CD4-positive, alpha-beta T cell treated with Interleukin-21 for 1 hour (primary cell): ENCODE results near the gene HDAC7.
"Not testable (repeated sequence)": the region's sequence is repeated elsewhere in the genome, so short reads cannot be mapped to it uniquely, and the experiment has no call there.

Experiments
- DNase-seq: peaks from one replicate; pipeline ENCODE4 v3.0.0-alpha.2; 2020

The HDAC7 gene

DNA sequence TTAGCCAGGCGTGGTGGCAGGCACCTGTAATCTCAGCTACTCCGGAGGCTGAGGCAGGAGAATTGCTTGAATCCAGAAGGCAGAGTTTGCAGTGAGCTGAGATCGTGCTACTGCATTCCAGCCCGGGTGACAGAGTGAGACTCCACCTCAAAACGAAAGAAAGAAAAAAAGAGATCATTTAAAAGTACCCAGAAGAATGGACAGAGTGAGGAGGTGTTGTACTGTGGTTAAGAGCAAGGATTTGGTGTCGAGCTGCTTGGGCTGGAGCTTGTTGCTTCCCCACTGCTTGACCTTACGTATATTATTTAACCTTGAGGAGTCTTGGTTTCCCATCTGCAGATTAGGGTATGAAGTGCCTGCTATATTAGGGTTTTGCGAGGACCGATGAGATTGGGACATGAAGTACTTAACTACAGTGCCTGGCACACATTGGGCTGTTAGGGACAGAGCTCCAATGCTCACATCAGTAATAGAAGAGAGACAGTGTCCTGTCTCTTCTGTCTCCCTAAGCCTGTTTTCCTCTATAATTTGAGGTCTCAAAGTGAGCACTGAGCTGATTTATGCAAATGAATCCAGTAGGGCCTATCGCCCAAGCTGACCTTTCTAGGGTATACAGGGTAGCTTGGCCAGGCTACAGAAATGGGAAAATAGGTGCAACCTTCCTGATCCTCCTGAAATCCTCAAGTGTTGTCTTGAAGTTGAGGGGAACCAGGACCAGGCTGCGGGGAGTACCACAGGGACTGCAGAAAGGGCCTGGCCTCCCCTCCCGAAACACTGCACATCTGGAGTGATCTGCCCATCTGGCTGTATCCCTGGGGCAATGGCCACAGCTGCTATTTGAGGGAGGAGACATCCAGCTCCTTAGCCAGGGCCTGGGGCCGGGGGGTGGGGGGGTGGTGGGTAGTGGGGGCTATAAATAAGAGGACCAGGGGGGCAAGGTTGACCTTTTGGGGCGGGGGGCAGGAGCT is 8.6 kb upstream of the HDAC7 start:
- no peak for DNase-seq

GRCh38 chr12:47825173-47825639 is 5.5 kb upstream of the HDAC7 start:
- no peak for DNase-seq

- DNase-seq = no peak
Observed at GRCh38 chr12:47824635-47825034, 4.9 kb upstream of the HDAC7 start.

DNA sequence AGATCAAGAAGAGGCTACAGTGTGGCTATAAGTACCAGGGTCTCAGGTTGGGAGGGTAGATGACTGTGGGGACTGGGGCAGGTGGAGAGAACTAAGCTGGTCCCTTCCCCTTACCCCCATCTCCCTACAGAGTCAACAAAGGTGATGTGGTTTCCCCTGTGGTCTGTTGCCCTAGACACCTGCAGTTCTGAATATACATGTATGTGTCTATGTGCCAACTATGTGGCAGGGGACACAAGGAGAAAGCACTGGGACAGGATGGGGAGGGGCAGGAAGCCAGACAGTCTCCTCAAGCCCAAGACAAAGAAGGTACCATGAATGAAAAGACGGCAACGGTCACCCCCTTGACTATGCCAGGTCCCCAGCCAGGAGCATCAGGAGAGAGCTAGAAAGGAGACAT is 4.5 kb upstream of the HDAC7 start:
- DNase-seq = peak; percentile 69

DNA sequence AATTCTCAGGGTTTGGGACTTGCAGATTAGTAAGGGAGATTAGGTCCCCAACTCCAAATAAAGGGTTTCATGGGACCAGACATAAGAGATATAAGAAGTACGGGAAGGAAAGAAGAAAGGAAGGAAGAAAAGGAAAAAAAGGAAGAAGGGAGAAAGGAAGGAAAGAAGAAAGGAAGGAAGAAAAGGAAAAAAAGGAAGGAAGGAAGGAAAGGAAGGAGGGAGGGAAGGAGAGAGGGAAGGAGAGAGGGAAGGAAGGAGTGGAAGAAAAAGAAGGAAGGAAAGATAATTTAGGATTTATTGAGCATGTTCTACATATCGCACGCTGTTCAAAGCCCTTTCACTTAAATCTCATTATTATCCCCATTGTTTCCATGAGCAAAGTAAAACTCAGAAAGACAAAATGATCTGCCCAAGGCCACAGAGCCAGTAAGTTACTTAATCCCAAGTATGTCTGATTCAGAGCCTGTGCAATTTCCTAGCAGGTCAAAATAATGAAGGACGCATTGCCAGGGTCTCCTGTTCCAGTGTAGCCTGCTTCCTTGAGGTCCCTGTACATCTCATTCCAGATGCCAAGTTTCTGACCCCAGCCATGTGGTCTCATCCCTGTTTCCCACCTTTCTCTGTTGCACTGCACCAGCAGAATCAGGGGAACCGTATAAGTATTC is 3.9 kb upstream of the HDAC7 start:
- DNase-seq = no peak

DNA sequence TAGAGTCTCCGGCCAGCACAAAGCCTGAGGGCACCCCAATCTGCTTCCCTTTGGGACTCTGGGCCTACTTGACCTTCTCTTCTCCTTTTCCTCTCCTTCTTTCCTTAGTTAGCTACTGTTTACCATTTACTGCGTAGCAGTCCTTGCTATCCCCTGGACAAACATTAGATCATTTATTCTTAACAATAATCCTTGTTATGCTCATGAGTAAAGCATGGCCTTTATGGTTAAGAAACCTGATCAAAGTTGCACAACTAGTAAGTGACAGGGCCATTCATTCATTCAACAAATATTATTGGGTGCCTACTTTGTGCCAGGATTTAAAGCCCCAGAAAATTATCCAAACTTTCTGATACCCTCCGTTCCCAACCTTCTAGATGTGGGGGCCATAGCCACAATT is 3.2 kb upstream of the HDAC7 start:
- no peak for DNase-seq

DNA sequence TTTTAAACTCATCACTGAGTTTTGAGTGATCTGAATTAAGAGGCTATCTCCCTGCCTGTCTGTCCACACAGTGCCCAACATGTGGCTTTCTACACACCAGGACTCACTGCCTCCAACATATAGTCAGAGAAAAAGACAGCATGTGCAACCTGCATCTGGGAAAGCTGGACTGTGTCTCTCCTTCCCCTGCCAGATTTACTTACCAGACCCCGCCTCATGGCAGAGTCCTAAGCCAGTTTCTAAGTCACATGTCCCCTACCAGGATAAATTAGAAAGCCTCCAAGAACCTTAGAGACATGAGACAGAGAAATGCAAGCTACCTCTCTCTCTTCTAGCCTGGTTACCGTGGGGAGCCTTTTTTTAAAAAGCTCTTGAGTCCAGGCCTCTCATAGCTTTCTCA is 2.7 kb upstream of the HDAC7 start:
- DNase-seq = no peak

- DNase-seq = no peak
Observed at GRCh38 chr12:47821346-47821706, 1.6 kb upstream of the HDAC7 start.

GRCh38 chr12:47820631-47821345 is 1.1 kb upstream of the HDAC7 start:
- DNase-seq = no peak

DNA sequence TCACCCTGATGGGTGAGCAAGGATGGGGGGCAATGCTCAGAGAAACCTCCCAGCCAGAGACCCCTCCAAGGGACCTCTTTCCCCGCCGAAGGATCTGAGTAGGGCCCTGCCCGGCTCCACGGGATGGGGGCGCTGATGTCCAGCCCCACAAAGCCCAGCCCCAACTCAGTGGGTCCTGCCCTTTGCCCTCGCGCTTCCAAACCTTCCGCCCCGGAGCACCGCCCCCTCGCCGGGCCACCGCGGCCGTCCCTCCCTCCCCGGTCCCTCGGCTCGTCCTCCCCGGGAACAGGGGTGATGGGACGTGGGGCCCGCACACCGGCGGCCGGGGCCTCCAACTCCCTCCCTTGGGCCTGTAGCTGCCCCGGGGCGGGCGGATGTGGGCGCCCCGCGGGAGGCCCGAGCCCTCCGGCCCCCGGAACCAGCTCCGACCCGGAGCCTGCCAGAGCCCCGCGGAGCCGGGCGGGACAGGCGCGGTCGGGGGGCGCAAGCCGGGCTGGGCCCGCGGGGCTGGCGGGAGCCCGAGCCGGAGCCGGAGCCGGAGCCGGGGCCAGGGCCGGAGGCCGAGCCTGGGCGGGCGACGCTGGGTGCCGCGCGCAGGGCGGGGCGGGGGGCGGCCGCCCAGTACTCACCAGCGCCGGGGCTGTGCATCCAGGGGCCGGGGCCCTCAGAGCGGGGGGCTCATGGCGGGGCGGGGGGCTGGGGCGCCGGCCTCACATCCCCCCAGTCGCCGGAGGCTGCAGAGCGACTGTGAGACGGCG is 386 bp downstream of the HDAC7 start:
- DNase-seq = peak; percentile 59

DNA sequence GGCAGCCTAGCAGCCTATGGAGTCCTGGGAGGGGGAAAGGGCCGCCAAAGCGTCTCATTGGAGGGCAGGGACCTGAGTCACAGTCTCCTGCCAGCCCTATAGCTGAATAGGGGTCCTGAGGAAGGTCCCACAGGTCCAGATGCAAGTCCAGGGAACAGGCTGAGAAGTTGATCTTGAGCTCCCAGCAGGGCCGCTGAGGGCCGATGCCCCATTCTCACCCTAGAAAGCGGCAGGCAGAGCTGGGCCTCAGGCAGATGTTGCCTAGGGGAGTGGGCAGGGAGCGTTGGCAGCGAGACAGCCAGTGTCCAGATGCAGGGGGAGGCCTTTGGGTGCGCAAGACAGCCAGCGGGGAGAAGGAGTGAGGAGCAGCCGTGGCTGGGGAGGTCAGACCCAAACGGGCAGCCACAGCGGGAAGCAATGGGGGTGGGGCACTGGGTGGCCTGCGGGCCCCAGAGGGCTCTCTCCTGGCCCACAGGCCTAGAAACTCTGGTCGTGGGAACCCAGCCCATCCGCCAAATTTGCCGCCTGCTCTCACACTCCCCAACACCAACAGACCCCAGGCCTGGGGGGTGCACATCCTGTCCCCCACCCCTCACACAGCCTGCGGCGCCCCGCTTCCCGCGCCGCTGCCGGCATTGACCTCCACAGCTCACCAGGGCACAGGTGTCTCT is 1.1 kb downstream of the HDAC7 start:
- DNase-seq = peak; percentile 53

GRCh38 chr12:47818007-47818376 is 1.7 kb downstream of the HDAC7 start:
- no peak for DNase-seq

DNA sequence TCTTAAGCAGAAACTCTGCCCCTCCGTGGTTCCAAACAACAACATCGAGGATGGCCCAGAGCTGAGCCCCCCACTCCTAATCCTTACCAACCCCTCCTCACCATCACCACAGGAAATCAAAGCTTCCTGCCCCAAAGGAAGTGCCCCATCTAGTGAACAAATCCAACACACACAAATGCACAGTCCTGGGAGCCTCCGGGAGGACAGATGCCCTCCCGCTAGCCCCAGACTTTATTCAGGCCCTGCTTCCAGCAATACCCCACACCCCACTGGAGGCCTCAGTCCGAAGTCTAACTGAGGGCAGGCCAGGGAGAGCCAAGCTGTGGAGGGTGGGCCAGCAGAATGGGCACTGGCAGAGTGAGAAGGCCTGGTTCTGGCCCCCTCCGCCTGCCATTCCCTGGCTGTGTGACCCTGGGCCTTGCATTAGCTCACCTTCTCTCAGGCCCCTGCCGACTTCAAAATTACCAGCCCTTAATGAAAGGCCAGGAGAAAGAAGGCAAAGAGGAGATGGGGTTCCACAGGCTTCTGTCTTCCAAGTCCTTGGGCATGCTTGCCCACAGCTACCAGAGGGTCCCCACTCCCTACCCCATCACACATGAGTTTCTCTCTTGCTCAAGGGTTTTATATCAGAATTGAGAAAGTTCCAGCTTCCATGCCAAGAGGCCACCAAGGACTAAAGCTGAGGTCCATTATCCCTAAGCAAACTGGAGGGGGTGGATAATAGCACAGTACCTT is 2.3 kb downstream of the HDAC7 start:
- no peak for DNase-seq

DNA sequence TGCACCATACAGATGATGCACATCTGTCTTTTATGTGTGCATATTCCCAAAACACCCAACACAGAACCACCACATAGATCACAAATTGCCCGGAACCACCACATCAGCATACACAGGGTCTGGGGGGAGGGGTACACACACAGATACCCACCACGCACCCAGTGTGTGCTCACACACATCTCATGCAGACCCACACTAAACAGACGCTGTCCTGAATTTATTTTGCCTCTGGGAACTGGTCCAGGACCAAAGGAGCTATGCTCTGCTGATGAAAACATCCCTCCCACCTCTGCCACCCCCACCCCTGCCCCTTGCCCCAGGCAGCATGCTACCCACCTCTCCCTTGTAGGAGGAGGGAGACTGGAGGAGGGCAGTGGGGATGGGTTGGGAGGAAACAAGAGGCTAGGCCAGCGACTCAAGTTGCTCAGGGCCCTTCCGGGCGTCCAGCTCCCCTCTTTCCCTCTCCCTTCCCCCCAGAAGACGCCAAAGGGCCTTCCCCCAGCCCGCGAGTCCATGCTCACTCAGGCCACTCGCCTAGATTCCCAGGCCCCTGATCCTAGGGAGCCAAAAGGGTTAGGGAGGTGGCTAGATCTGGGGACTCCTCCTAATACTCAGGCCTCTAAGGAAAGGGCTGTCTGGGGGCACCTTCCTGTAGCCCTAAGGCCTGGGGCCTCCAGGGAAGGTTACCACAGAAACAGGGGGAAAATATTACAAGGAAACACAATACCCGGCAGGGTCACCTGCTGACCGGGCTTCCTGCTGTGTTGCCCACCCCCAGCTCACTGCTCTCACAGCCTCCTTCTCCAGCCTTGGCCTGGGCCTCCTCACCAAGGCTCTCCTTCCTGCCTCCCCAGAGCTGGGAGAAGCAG is 3.1 kb downstream of the HDAC7 start:
- no peak for DNase-seq

GRCh38 chr12:47815447-47815846 is 4.3 kb downstream of the HDAC7 start:
- DNase-seq = not testable (repeated sequence)

DNA sequence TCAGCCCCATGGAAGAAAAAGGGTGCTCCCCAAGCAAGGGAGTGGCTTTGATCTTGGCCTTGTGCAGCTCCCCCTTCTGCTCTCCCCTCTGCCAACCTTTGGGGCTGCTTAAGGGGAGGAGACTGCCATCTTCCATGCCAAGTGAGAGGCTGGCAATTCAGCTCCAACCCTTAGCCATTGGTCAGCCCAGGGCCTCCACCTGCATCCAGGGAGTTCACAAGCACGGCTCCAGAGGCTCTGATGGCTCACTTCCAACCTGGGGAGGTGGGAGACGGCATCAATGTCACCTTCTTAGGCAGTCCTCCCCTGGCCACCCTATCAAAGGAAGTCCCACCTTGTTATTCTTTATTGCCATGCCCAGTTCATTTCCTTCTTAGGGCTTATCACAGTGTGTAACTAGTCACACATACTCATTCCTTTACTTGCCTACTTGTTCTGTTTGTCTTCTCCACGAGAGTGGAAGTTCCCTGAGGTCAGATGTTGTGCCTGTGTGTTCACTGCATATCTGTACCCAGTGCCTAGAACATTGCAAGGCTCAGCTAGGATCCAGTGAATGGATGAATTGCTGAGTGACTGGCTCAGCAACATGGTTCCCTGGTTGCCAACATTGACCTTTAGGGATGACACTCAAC is 5.0 kb downstream of the HDAC7 start:
- no peak for DNase-seq

DNA sequence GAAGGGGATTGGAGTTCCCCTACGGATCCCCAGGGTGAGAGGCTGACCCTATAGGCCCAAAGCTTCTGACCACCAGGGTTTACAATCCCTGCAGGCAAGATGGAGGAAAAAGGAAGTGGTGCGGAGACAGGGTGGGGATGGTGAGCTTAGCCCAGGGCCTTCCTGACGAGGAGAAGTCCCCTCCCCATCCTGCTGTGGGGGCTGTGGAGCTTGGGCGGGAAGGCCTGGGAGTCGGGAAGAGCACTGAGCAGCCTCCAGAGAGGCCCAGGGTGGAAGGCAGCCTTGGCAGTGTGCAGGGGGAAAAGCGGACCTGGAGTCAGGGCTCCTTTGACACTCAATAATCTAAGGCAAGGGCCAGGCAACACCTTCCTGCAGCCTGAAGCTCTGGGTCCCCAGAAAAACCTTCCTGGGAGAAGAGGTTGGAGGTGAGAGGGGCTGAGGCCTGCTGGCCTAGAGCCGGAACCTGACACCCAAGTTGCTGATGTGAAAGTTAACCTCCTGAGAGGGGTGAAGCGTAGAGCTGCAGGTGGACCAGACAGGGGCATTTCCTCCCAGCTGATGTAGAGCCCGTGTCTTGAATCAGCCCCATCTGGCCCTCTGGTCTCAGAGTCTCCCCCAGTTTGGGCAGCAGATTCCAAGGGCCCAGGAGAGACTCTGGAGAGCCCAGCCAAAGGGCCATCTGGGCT is 6.0 kb downstream of the HDAC7 start:
- peak; percentile 49 for DNase-seq

DNA sequence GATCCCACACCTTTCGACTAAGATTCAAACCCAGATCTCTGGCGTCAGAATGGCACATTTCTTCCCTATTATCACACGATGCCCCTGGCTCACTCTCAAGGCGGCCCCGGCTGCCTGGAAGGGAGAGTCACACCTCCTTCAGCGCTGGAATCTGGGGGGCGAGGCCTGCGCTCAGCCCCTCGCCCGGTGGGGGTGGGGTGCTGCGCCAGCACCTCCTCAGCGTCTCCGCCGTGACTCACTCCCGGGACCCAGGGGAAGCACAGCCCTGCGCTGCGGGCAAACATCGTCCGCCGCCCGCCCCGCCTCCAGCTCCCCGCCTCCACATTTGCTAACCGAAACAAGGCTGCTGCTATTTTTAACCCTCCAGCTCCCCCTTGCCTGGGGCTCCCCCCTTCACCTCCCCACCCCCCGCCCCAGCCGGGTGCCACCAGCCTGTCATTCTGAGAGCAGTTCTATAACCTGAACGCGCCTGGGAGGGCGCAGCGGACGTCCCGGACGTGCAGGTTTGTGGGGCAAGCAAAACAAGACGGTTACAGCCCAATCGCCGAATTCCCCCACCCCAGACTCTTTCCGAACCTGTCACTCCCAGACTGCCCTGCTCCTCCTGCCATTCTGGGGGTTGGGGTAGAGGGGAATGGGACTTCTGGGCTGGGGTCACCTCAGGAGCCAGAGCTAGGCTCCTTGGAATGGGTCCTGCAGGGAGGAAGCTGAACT is 6.7 kb downstream of the HDAC7 start:
- DNase-seq = peak; percentile 95
